Liver (tissue), 3 donors: ENCODE measurements around the gene CCT6A.

Experiments used
- ATF3 ChIP-seq: IDR thresholded peaks from 2 replicates; pipeline ENCODE4 v1.6.1; 2016; ENCODE audit warnings: antibody characterized with exemption
- CTCF ChIP-seq: fragments of 150-350 bp; IDR thresholded peaks from 2 replicates; pipeline ENCODE4 v1.5.1; 2017; ENCODE audit warnings: improper control_type of control experiment, low read depth, low read length; ENCODE audit not compliant: missing input control
- REST ChIP-seq: IDR thresholded peaks from 2 replicates; pipeline ENCODE4 v1.6.1; 2016; ENCODE audit warnings: antibody characterized with exemption, mild to moderate bottlenecking
- YY1 ChIP-seq: IDR thresholded peaks from 2 replicates; pipeline ENCODE4 v1.6.1; 2016; ENCODE audit warnings: antibody characterized with exemption, mild to moderate bottlenecking
- donor health status: healthy.
- donor health status: healthy.

- TF ChIP-seq CTCF (no peak), ATF3 (no peak), YY1 (no peak), REST (no peak)
Observed at GRCh38 chr7:56081626-56082340, 30.2 kb downstream of the CCT6A start.
